ENCODE data around the gene FOSB.

- TF ChIP-seq POLR2A (IDR thresholded peaks at IDR 0.05; ENCODE audit: low read depth) (no peak), CTCF (IDR thresholded peaks at IDR 0.05) (no peak), POLR2AphosphoS5 (IDR thresholded peaks at IDR 0.05) (no peak)
These were observed 40.1 kb downstream of the FOSB start for GRCh38 chr19:45507872-45508416.

All from esophagus muscularis mucosa (tissue), 3 donors.